Tongue (tissue), 2 donors: ENCODE results near the gene ZNF367. TPM values are rescaled to one million over a fixed set of nuclear protein-coding genes. Genes with fewer than 3 reads are reported as not detected.
A peak's percentile ranks its signal among the peaks of the same experiment; 100 is the strongest.
"Not testable (repeated sequence)": the region's sequence is repeated elsewhere in the genome, so short reads cannot be mapped to it uniquely, and the experiment has no call there.

ENCODE experiments used
- DNase-seq: peaks from one replicate; pipeline ENCODE4 v3.0.0-alpha.2; 2015
- total RNA-seq: library from RNA; depleted of rRNA; stranded (reverse); fragments of >200 nt; gene quantifications from one replicate; pipeline ENCODE4 v1.2.3, GENCODE V29; 2014

ZNF367 gene
- total RNA-seq, 1 donor from 2014 or later = 15.1 TPM

- DNase-seq = no peak
Measured at GRCh38 chr9:96399325-96399633, 18.9 kb downstream of the ZNF367 start.

GRCh38 chr9:96398582-96399324 lies 19.4 kb downstream of the ZNF367 start:
- DNase-seq = no peak

GRCh38 chr9:96395964-96396363 lies 22.2 kb downstream of the ZNF367 start:
- no peak for DNase-seq

- DNase-seq = no peak
Measured at GRCh38 chr9:96394832-96395496, 23.2 kb downstream of the ZNF367 start.

GRCh38 chr9:96392263-96392662 lies 25.9 kb downstream of the ZNF367 start:
- no peak for DNase-seq

GRCh38 chr9:96391021-96391765 lies 27.0 kb downstream of the ZNF367 start:
- DNase-seq = peak; percentile 34

- DNase-seq = no peak
Measured at GRCh38 chr9:96388144-96388543, 30.0 kb downstream of the ZNF367 start.

- no peak for DNase-seq
Measured at GRCh38 chr9:96386157-96386556, 32.0 kb downstream of the ZNF367 start.

- DNase-seq = peak; percentile 58
Measured at GRCh38 chr9:96383165-96383942, 34.8 kb downstream of the ZNF367 start, which contains the start of gene SLC35D2. Gene SLC35D2, minus strand, starts transcription at chr9:96383711. Its CDS starts 77 bp downstream, at chr9:96383634.

- DNase-seq = no peak
Measured at GRCh38 chr9:96382839-96383164, 35.4 kb downstream of the ZNF367 start.

GRCh38 chr9:96382175-96382574 lies 36.0 kb downstream of the ZNF367 start:
- no peak for DNase-seq

- DNase-seq = no peak
Measured at GRCh38 chr9:96381696-96382095, 36.5 kb downstream of the ZNF367 start.

GRCh38 chr9:96381125-96381524 lies 37.0 kb downstream of the ZNF367 start:
- DNase-seq = no peak

GRCh38 chr9:96379461-96379860 lies 38.7 kb downstream of the ZNF367 start:
- peak; percentile 7 for DNase-seq

GRCh38 chr9:96378187-96378586 lies 40.0 kb downstream of the ZNF367 start:
- no peak for DNase-seq

GRCh38 chr9:96376891-96377874 lies 41.0 kb downstream of the ZNF367 start:
- peak; percentile 14 for DNase-seq

GRCh38 chr9:96375507-96375906 lies 42.7 kb downstream of the ZNF367 start:
- DNase-seq = not testable (repeated sequence)

GRCh38 chr9:96367943-96368342 lies 50.2 kb downstream of the ZNF367 start:
- no peak for DNase-seq

- DNase-seq = no peak
Measured at GRCh38 chr9:96363175-96363967, 54.8 kb downstream of the ZNF367 start.

- not testable (repeated sequence) for DNase-seq
Measured at GRCh38 chr9:96362119-96362518, 56.1 kb downstream of the ZNF367 start.
